ENCODE data around the gene FAM98C. TPM values are rescaled to one million over a fixed set of nuclear protein-coding genes. Genes with fewer than 3 reads are reported as not detected.

The FAM98C gene
- total and polyA plus RNA-seq, 4 donors, result 4.2 to 8.5 (median 6.2) TPM

DNA sequence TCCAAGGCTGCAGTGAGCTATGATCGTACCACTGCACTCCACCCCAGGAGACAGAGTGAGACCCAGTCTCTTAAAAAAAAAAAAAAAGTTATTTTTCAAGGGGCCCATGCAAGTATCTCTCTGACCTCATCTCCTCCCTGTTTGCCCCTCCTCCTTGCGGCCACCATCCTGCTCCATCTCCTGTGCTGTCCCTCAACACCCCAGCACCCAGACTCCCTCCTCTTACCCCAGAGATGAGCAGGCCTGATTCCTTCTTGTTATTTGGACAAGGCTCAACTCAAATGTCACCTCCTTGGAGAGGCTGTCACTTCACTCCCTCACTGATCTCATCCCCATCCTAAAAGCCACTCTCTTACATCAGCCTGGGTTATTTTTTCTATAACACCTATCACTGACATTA is 35.0 kb downstream of the FAM98C start:
- WGBS, result 91% methylated on average over 2 of the region's 2 CpGs
- no peak overlapping the region for H3K4me3 ChIP-seq (ENCODE audit: low read depth in 1 of 3, low read length in 3 of 3)
- peaks cover 0 to 9% (median 4%) of the 10 kb centered on the region in 4 donors for H3K27me3 ChIP-seq (ENCODE audit: control insufficient read depth in 4 of 4, insufficient read depth in 4 of 4, low read length in 3 of 4)
- no peak overlapping the region for H3K27ac ChIP-seq (ENCODE audit: low read depth in 1 of 2, low read length in 2 of 2)
- H3K4me1 ChIP-seq (ENCODE audit: control insufficient read depth in 4 of 4, insufficient read depth in 4 of 4, low read length in 3 of 4), result peaks cover 0 to 2% (median 0%) of the 10 kb centered on the region in 4 donors
- H3K36me3 ChIP-seq (ENCODE audit: control insufficient read depth in 4 of 4, insufficient read depth in 3 of 4, low read depth in 1 of 4, low read length in 3 of 4), result no peaks in the 10 kb centered on the region
- no peak for DNase-seq (ENCODE audit: low spot score)
- H3K9ac ChIP-seq (ENCODE audit: low read depth in 1 of 2, low read length in 2 of 2), result no peak overlapping the region
- no peaks in the 10 kb centered on the region for H3K9me3 ChIP-seq (ENCODE audit: control insufficient read depth in 4 of 4, low read length in 3 of 4)
- TF ChIP-seq, protein P1, sequence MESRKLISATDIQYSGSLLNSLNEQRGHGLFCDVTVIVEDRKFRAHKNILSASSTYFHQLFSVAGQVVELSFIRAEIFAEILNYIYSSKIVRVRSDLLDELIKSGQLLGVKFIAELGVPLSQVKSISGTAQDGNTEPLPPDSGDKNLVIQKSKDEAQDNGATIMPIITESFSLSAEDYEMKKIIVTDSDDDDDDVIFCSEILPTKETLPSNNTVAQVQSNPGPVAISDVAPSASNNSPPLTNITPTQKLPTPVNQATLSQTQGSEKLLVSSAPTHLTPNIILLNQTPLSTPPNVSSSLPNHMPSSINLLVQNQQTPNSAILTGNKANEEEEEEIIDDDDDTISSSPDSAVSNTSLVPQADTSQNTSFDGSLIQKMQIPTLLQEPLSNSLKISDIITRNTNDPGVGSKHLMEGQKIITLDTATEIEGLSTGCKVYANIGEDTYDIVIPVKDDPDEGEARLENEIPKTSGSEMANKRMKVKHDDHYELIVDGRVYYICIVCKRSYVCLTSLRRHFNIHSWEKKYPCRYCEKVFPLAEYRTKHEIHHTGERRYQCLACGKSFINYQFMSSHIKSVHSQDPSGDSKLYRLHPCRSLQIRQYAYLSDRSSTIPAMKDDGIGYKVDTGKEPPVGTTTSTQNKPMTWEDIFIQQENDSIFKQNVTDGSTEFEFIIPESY (IDR thresholded peaks at IDR 0.05), result no peak
- no peak for TF ChIP-seq FOXA2 (IDR thresholded peaks at IDR 0.05)
- TF ChIP-seq YY1 (IDR thresholded peaks at IDR 0.05), result no peak
- TF ChIP-seq, protein P2, sequence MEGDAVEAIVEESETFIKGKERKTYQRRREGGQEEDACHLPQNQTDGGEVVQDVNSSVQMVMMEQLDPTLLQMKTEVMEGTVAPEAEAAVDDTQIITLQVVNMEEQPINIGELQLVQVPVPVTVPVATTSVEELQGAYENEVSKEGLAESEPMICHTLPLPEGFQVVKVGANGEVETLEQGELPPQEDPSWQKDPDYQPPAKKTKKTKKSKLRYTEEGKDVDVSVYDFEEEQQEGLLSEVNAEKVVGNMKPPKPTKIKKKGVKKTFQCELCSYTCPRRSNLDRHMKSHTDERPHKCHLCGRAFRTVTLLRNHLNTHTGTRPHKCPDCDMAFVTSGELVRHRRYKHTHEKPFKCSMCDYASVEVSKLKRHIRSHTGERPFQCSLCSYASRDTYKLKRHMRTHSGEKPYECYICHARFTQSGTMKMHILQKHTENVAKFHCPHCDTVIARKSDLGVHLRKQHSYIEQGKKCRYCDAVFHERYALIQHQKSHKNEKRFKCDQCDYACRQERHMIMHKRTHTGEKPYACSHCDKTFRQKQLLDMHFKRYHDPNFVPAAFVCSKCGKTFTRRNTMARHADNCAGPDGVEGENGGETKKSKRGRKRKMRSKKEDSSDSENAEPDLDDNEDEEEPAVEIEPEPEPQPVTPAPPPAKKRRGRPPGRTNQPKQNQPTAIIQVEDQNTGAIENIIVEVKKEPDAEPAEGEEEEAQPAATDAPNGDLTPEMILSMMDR (IDR thresholded peaks at IDR 0.05; ENCODE audit: low read depth, low read length, missing input control), result no peak
- TF ChIP-seq RXRA (IDR thresholded peaks at IDR 0.05), result no peak
- no peak for TF ChIP-seq HNF4G (IDR thresholded peaks at IDR 0.05)
- TF ChIP-seq HNF4A (conservative IDR thresholded peaks at IDR 0.05), result no peak
- no peak for TF ChIP-seq EGR1 (IDR thresholded peaks at IDR 0.05; ENCODE audit: low read depth in 2 of 2)
- TF ChIP-seq GABPA (IDR thresholded peaks at IDR 0.05 in 1 of 2, conservative IDR thresholded peaks at IDR 0.05 in 1 of 2), result no peak
- TF ChIP-seq, protein P3, sequence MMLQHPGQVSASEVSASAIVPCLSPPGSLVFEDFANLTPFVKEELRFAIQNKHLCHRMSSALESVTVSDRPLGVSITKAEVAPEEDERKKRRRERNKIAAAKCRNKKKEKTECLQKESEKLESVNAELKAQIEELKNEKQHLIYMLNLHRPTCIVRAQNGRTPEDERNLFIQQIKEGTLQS (IDR thresholded peaks at IDR 0.05), result no peak
- no peak for TF ChIP-seq JUND (IDR thresholded peaks at IDR 0.05)

DNA sequence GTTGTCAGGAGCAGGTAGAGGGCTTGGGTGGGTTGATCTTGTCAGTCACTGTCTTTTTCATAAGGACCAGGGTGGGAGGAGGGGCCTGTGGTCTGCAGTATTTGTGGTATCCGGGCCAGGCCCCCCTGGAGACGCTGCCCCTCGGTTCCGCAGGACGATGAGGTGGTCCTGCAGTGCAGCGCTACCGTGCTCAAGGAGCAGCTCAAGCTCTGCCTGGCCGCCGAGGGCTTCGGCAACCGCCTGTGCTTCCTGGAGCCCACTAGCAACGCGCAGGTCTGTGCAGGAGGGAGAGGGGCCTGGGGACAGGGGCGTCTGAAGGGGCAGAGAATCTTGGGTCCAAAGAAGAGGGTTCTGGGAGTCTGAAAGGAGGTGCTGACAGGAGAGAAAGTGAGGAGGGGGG is 37.7 kb downstream of the FAM98C start:
- WGBS, result 84% methylated on average over 14 of the region's 14 CpGs
- no peak overlapping the region for H3K4me3 ChIP-seq (ENCODE audit: low read depth in 1 of 3, low read length in 3 of 3)
- peaks cover 0 to 4% (median 0%) of the 10 kb centered on the region in 4 donors for H3K27me3 ChIP-seq (ENCODE audit: control insufficient read depth in 4 of 4, insufficient read depth in 4 of 4, low read length in 3 of 4)
- no peak for DNase-seq (ENCODE audit: low spot score)
- H3K36me3 ChIP-seq (ENCODE audit: control insufficient read depth in 4 of 4, insufficient read depth in 3 of 4, low read depth in 1 of 4, low read length in 3 of 4), result no peaks in the 10 kb centered on the region
- no peak overlapping the region for H3K9ac ChIP-seq (ENCODE audit: low read depth in 1 of 2, low read length in 2 of 2)
- no peak overlapping the region for H3K27ac ChIP-seq (ENCODE audit: low read depth in 1 of 2, low read length in 2 of 2)
- no peaks in the 10 kb centered on the region for H3K9me3 ChIP-seq (ENCODE audit: control insufficient read depth in 4 of 4, low read length in 3 of 4)
- no peaks in the 10 kb centered on the region for H3K4me1 ChIP-seq (ENCODE audit: control insufficient read depth in 4 of 4, insufficient read depth in 4 of 4, low read length in 3 of 4)
- TF ChIP-seq, protein P4, sequence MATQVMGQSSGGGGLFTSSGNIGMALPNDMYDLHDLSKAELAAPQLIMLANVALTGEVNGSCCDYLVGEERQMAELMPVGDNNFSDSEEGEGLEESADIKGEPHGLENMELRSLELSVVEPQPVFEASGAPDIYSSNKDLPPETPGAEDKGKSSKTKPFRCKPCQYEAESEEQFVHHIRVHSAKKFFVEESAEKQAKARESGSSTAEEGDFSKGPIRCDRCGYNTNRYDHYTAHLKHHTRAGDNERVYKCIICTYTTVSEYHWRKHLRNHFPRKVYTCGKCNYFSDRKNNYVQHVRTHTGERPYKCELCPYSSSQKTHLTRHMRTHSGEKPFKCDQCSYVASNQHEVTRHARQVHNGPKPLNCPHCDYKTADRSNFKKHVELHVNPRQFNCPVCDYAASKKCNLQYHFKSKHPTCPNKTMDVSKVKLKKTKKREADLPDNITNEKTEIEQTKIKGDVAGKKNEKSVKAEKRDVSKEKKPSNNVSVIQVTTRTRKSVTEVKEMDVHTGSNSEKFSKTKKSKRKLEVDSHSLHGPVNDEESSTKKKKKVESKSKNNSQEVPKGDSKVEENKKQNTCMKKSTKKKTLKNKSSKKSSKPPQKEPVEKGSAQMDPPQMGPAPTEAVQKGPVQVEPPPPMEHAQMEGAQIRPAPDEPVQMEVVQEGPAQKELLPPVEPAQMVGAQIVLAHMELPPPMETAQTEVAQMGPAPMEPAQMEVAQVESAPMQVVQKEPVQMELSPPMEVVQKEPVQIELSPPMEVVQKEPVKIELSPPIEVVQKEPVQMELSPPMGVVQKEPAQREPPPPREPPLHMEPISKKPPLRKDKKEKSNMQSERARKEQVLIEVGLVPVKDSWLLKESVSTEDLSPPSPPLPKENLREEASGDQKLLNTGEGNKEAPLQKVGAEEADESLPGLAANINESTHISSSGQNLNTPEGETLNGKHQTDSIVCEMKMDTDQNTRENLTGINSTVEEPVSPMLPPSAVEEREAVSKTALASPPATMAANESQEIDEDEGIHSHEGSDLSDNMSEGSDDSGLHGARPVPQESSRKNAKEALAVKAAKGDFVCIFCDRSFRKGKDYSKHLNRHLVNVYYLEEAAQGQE (IDR thresholded peaks at IDR 0.05), result no peak
- no peak for TF ChIP-seq SP1 (IDR thresholded peaks at IDR 0.05)
- no peak for TF ChIP-seq YY1 (IDR thresholded peaks at IDR 0.05)
- no peak for TF ChIP-seq TAF1 (conservative IDR thresholded peaks at IDR 0.05)
- TF ChIP-seq, protein P1 (IDR thresholded peaks at IDR 0.05), result no peak
- TF ChIP-seq JUND (IDR thresholded peaks at IDR 0.05), result no peak
- TF ChIP-seq GABPA (IDR thresholded peaks at IDR 0.05 in 1 of 2, conservative IDR thresholded peaks at IDR 0.05 in 1 of 2), result no peak
- TF ChIP-seq RAD21 (IDR thresholded peaks at IDR 0.05), result no peak
